ENCODE results near the gene EFNB3.

GRCh38 chr17:7727886-7728285, 22.9 kb downstream of the EFNB3 start:
- TF ChIP-seq, protein P1, sequence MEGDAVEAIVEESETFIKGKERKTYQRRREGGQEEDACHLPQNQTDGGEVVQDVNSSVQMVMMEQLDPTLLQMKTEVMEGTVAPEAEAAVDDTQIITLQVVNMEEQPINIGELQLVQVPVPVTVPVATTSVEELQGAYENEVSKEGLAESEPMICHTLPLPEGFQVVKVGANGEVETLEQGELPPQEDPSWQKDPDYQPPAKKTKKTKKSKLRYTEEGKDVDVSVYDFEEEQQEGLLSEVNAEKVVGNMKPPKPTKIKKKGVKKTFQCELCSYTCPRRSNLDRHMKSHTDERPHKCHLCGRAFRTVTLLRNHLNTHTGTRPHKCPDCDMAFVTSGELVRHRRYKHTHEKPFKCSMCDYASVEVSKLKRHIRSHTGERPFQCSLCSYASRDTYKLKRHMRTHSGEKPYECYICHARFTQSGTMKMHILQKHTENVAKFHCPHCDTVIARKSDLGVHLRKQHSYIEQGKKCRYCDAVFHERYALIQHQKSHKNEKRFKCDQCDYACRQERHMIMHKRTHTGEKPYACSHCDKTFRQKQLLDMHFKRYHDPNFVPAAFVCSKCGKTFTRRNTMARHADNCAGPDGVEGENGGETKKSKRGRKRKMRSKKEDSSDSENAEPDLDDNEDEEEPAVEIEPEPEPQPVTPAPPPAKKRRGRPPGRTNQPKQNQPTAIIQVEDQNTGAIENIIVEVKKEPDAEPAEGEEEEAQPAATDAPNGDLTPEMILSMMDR (IDR thresholded peaks at IDR 0.05), result no peak
- no peak for TF ChIP-seq POLR2A (IDR thresholded peaks at IDR 0.05)
